HepG2 (cell line): Measurements from ENCODE around the gene LDLRAD4. TPM values are rescaled to one million over a fixed set of nuclear protein-coding genes. Genes with fewer than 3 reads are reported as not detected.

Experiments
- ATAC-seq: fragments of 200-7000 bp; cut with Tn5 transposase; 3 replicates; pipeline ENCODE4 v1.9.1; 2020; ENCODE audit warnings: mild to moderate bottlenecking, moderate library complexity
- BruUV-seq: library from RNA; stranded (reverse); fragments of 400-500 nt; replicated peaks from 2 replicates; lab custom pipeline; 2021; lab: Mats Ljungman, UMichigan
- CTCF ChIA-PET: fragments of 300-600 bp; formaldehyde crosslinking; extraction: SDS; loops from one replicate; lab custom pipeline; 2021; ENCODE audit warnings: low total read pairs, inconsistent platforms, low intra/inter-chr PET ratio; lab: Yijun Ruan, JAX
- POLR2A ChIA-PET: fragments of 350-600 bp; sonication (Branson Sonifier 250); formaldehyde crosslinking; loops from one replicate; lab custom pipeline; 2020; ENCODE audit warnings: antibody characterized with exemption, inconsistent platforms; lab: Yijun Ruan, JAX
- DNase-seq: peaks from one replicate; pipeline ENCODE4 v3.0.0-alpha.2; 2015; ENCODE audit warnings: low spot score
- FAIRE-seq: peaks from 3 replicates; lab custom pipeline; 2011; peaks lifted over from hg19 to GRCh38; lab: Jason Lieb, UNC
- H2AFZ ChIP-seq: one replicate; pipeline ENCODE4 v1.6.1; 2011; ENCODE audit warnings: low read length, inconsistent platforms
- H3K27ac ChIP-seq: fragments of 300-600 bp; 3 replicates; pipeline ENCODE4 v1.8.0; 2011; ENCODE audit warnings: mixed run types, mild to moderate bottlenecking, mixed read lengths, low read length, inconsistent platforms; ENCODE audit not compliant: insufficient read depth; ENCODE audit errors: extremely low read length
- H3K27me3 ChIP-seq, 2 experiments: fragments of 200-600 bp in 1 of 2; 2 replicates in 1 of 2; 3 replicates in 1 of 2; pipeline versions ENCODE4 v1.6.0 to v1.8.0; 2011; ENCODE audit warnings: low read length in 2 of 2, mild to moderate bottlenecking in 2 of 2, moderate library complexity in 2 of 2, inconsistent platforms in 1 of 2; ENCODE audit not compliant: insufficient read depth in 2 of 2, control insufficient read depth in 1 of 2
- H3K36me3 ChIP-seq, 2 experiments: fragments of 200-600 bp in 1 of 2; replicated peaks in 1 of 2; 2 replicates in 1 of 2; 3 replicates in 1 of 2; pipeline versions ENCODE4 v1.5.1 to v1.8.0; 2011; ENCODE audit warnings: low read length in 2 of 2, inconsistent platforms in 1 of 2; ENCODE audit not compliant: insufficient read depth in 2 of 2, control insufficient read depth in 1 of 2
- H3K4me1 ChIP-seq: 2 replicates; pipeline ENCODE4 v1.5.1; 2012; ENCODE audit warnings: low read length, inconsistent platforms; ENCODE audit not compliant: insufficient read depth
- H3K4me2 ChIP-seq: 2 replicates; pipeline ENCODE4 v1.6.0; 2011; ENCODE audit warnings: low read depth, low read length, inconsistent platforms
- H3K4me3 ChIP-seq, 3 experiments: fragments of 200-600 bp in 1 of 3; sonication (generic), shearing (Covaris generic) in 1 of 3; replicated peaks in 1 of 3; 2 replicates each; pipeline ENCODE4 v1.5.1; 2011 to 2016; ENCODE audit warnings: low read length in 3 of 3, inconsistent platforms in 2 of 3, low read depth in 2 of 3, mild to moderate bottlenecking in 2 of 3, control low read depth in 1 of 3, mixed read lengths in 1 of 3; ENCODE audit not compliant: insufficient read depth in 1 of 3
- H3K79me2 ChIP-seq: one replicate; pipeline ENCODE4 v1.6.1; 2011; ENCODE audit warnings: low read length, inconsistent platforms; ENCODE audit not compliant: insufficient read depth
- H3K9ac ChIP-seq: 2 replicates; pipeline ENCODE4 v1.6.0; 2011; ENCODE audit warnings: mild to moderate bottlenecking, low read depth, low read length, inconsistent platforms; ENCODE audit not compliant: insufficient read depth
- H3K9me3 ChIP-seq: 2 replicates; pipeline ENCODE4 v1.5.1; 2012; ENCODE audit warnings: mild to moderate bottlenecking, low read length
- H4K20me1 ChIP-seq: 2 replicates; pipeline ENCODE4 v1.6.0; 2011; ENCODE audit warnings: inconsistent platforms, mild to moderate bottlenecking, low read length, moderate library complexity; ENCODE audit not compliant: insufficient read depth
- CBFB ChIP-seq: sonication (generic); formaldehyde crosslinking; IDR thresholded peaks from 2 replicates; pipeline ENCODE4 v1.4.0; 2020; ENCODE audit warnings: missing genetic modification reagents
- GTF3A ChIP-seq: sonication (generic); formaldehyde crosslinking; conservative IDR thresholded peaks from 2 replicates; pipeline ENCODE4 v1.4.0; 2020; ENCODE audit warnings: mild to moderate bottlenecking, missing genetic modification reagents
- HNRNPL ChIP-seq: fragments of 200-400 bp; formaldehyde crosslinking; IDR thresholded peaks from 2 replicates; pipeline ENCODE4 v1.6.1; 2017; ENCODE audit warnings: mild to moderate bottlenecking, low read depth, low read length
- LRRFIP1 ChIP-seq: sonication (generic); formaldehyde crosslinking; conservative IDR thresholded peaks from 2 replicates; pipeline ENCODE4 v1.4.0; 2020; ENCODE audit warnings: missing genetic modification reagents
- MED8 ChIP-seq: sonication (generic); formaldehyde crosslinking; IDR thresholded peaks from 2 replicates; pipeline ENCODE4 v1.8.1; 2023; ENCODE audit warnings: mild to moderate bottlenecking, missing genetic modification reagents; ENCODE audit not compliant: insufficient replicate concordance
- MIXL1 ChIP-seq: IDR thresholded peaks from 2 replicates; pipeline ENCODE4 v1.6.1; 2016
- ZHX2 ChIP-seq, 2 experiments: sonication (generic) in 1 of 2; formaldehyde crosslinking in 1 of 2; IDR thresholded peaks; 2 replicates each; pipeline versions ENCODE4 v1.6.1 to v1.9.0; 2014 to 2022; ENCODE audit warnings: antibody characterized with exemption in 1 of 2, borderline replicate concordance in 1 of 2, inconsistent platforms in 1 of 2, low read depth in 1 of 2, missing genetic modification reagents in 1 of 2
- ZKSCAN5 ChIP-seq: sonication (generic); formaldehyde crosslinking; IDR thresholded peaks from 2 replicates; pipeline ENCODE4 v1.5.1; 2020; ENCODE audit warnings: mild to moderate bottlenecking, missing genetic modification reagents
- ZNF33B ChIP-seq: sonication (generic); formaldehyde crosslinking; IDR thresholded peaks from 2 replicates; pipeline ENCODE4 v1.5.1; 2020; ENCODE audit warnings: mild to moderate bottlenecking, missing genetic modification reagents
- ZNF44 ChIP-seq: sonication (generic); formaldehyde crosslinking; IDR thresholded peaks from 2 replicates; pipeline ENCODE4 v1.5.1; 2020; ENCODE audit warnings: mild to moderate bottlenecking, missing genetic modification reagents
- ZNF550 ChIP-seq: sonication (generic); formaldehyde crosslinking; IDR thresholded peaks from 2 replicates; pipeline ENCODE4 v1.4.0; 2020; ENCODE audit warnings: mild to moderate bottlenecking, missing genetic modification reagents, borderline replicate concordance
- ZNF839 ChIP-seq: sonication (generic); formaldehyde crosslinking; IDR thresholded peaks from 2 replicates; pipeline ENCODE4 v1.4.0; 2020; ENCODE audit warnings: missing genetic modification reagents, mild to moderate bottlenecking, borderline replicate concordance
- ZSCAN21 ChIP-seq: sonication (generic); formaldehyde crosslinking; IDR thresholded peaks from 2 replicates; pipeline ENCODE4 v1.8.0; 2022; ENCODE audit warnings: mild to moderate bottlenecking, missing genetic modification reagents, moderate library complexity, borderline replicate concordance
- WGBS: methylation state at CpG from one replicate; pipeline ENCODE4 v1.1.6; 2017; ENCODE audit warnings: low lambda C conversion rate; 5-methylcytosine and 5-hydroxymethylcytosine counted together
- in situ Hi-C: cut with HindIII; loops from 2 replicates; pipeline ENCODE4 v1.10.0; 2017; ENCODE audit warnings: low pct_unique_long_range_greater_than_20kb; ENCODE audit not compliant: extremely low pct_ligation_motif_present
- intact Hi-C: fragments of 100-400 bp; cut with micrococcal nuclease; formaldehyde crosslinking; loops from one replicate; pipeline ENCODE4 v1.10.0; 2022; ENCODE audit not compliant: unreplicated experiment
- polyA plus RNA-seq, 8 experiments: library from polyadenylated mRNA; depleted of rRNA in 3 of 8; stranded (reverse) in 7 of 8; unstranded in 1 of 8; fragments of >200 nt; fragmentation: Illumina TruSeq in 4 of 8; extraction: Trizol in 4 of 8; gene quantifications; 2 replicates each; pipeline versions ENCODE4 v1.2.1 to v1.2.3, GENCODE V29; 2011 to 2016; ENCODE audit warnings: low read depth in 4 of 8, missing spikeins in 1 of 8, mixed read lengths in 1 of 8; ENCODE audit not compliant: insufficient read depth in 1 of 8
- total RNA-seq, 5 experiments: library from RNA; depleted of rRNA; stranded (reverse); fragments of >200 nt; fragmentation: Illumina TruSeq; extraction: Trizol; gene quantifications; 2 replicates each; pipeline ENCODE4 v1.2.3, GENCODE V29; 2016; ENCODE audit warnings: low read depth in 1 of 5

The LDLRAD4 gene
- total and polyA plus RNA-seq, 2 of the 13 experiments (the other 11 are each of a cell fraction or from before 2014, with no cell fraction given): 13.6 to 20.9 TPM

- no peak for FAIRE-seq
- H4K20me1 ChIP-seq: 0 out of 2 replicates have a peak, but pooled peaks cover 2% of the 10 kb centered on the region
- no peak overlapping the region for H2AFZ ChIP-seq
- no peaks in the 10 kb centered on the region for H3K36me3 ChIP-seq
- CTCF ChIA-PET: no interaction called here
- intact Hi-C loops: no loop called here
- DNase-seq: no peak
- H3K27me3 ChIP-seq: no peaks in the 10 kb centered on the region
- H3K4me1 ChIP-seq: peaks cover 38% of the 10 kb centered on the region
- in situ Hi-C loops: no loop called here
- no peak overlapping the region for H3K4me2 ChIP-seq
- POLR2A ChIA-PET: no interaction called here
- H3K79me2 ChIP-seq: peaks cover 2% of the 10 kb centered on the region
- ATAC-seq: no peak
- WGBS: 83% methylated on average over 2 of the region's 7 CpGs
- no TSS peak for BruUV-seq
- no peaks in the 10 kb centered on the region for H3K9me3 ChIP-seq
- no peak overlapping the region for H3K4me3 ChIP-seq
- no peak overlapping the region for H3K27ac ChIP-seq
- no peak overlapping the region for H3K9ac ChIP-seq
- TF ChIP-seq LRRFIP1 (CRISPR knock-in tag) (no peak), ZNF44 (no peak), ZNF33B (CRISPR knock-in tag) (no peak), ZNF839 (CRISPR knock-in tag) (no peak), ZKSCAN5 (CRISPR knock-in tag) (no peak), HNRNPL (no peak), MED8 (CRISPR knock-in tag) (no peak), ZHX2 (IDR thresholded peaks at IDR 0.05; ENCODE audit: low read depth) (no peak), ZHX2 (CRISPR knock-in tag; IDR thresholded peaks at IDR 0.05; ENCODE audit: borderline replicate concordance) (no peak), ZSCAN21 (CRISPR knock-in tag) (no peak), CBFB (no peak), GTF3A (CRISPR knock-in tag) (no peak), MIXL1 (CRISPR knock-in tag) (no peak), ZNF550 (CRISPR knock-in tag) (no peak)
Measured at GRCh38 chr18:13237073-13237472, 18.5 kb downstream of the LDLRAD4 start.
